GM12873 (cell line): Measurements from ENCODE around the gene TJAP1.

ENCODE experiments used
- TF ChIP-seq, protein P1 (sequence below): IDR thresholded peaks from 2 replicates; pipeline ENCODE4 v1.5.1; 2012; ENCODE audit warnings: low read depth, mild to moderate bottlenecking, moderate library complexity, low read length, control low read depth; ENCODE audit not compliant: insufficient read depth; ENCODE audit errors: missing control alignments

Gene TJAP1

DNA sequence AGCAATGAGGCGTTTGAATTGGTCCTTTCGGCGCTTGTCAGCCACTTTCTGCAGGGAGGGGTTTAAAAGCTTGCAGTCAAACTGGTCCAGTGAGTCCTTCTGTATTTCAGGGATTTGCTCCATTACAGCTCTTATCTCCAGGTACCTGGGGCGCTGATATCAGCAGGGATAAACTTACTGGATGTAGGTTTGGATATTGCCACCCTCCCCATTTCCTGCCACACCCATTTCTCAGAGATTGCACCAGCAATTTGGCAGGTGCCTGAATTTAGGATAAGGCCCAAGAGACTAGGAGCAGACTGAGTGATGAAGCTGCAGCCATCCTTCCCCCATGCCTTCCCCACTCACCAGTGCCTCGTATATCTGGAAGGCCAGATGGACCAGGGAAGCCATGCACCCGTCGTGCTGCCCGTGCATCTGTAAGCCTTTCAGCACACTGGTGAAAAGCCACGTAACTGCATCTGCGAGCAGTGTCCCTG, 47.2 kb downstream of the TJAP1 start:
- TF ChIP-seq, protein P1, sequence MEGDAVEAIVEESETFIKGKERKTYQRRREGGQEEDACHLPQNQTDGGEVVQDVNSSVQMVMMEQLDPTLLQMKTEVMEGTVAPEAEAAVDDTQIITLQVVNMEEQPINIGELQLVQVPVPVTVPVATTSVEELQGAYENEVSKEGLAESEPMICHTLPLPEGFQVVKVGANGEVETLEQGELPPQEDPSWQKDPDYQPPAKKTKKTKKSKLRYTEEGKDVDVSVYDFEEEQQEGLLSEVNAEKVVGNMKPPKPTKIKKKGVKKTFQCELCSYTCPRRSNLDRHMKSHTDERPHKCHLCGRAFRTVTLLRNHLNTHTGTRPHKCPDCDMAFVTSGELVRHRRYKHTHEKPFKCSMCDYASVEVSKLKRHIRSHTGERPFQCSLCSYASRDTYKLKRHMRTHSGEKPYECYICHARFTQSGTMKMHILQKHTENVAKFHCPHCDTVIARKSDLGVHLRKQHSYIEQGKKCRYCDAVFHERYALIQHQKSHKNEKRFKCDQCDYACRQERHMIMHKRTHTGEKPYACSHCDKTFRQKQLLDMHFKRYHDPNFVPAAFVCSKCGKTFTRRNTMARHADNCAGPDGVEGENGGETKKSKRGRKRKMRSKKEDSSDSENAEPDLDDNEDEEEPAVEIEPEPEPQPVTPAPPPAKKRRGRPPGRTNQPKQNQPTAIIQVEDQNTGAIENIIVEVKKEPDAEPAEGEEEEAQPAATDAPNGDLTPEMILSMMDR, result no peak

DNA sequence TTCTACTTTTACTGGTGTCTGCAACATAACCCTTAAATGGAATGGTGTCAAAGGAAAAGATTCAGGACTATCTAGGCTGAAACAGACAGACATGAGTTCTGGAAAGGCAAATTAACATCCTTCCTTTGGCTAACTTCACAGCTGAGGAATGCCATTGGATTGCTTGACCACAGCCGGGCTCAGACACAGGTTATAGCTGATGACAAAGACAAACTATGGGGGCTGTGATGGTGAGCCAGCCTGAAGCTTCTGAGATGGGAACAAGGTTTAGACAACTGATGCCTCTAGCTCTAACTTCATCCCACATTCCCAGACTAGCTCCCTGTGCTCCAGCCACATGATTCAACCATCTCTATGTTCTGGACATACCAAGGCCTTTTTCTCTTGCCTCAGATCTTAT, 54.8 kb downstream of the TJAP1 start:
- TF ChIP-seq, protein P1, result no peak

DNA sequence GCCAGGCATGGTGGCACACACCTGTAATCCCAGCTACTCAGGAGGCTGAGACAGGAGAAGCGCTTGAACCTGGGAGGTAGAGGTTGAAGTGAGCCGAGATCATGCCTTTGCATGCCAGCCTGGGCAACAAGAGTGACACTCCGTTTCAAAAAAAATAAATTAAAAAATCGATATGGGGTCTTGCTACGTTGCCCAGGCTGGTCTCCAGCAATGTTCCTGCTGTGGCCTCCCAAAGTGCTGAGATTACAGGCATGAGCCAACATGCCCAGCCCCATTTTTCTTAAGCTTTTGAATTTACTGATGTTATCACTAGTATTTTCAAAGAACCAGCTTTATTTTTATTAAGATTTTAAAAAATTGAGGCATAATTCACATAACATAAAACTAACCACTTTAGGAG, 63.1 kb downstream of the TJAP1 start:
- TF ChIP-seq, protein P1, result no peak

DNA sequence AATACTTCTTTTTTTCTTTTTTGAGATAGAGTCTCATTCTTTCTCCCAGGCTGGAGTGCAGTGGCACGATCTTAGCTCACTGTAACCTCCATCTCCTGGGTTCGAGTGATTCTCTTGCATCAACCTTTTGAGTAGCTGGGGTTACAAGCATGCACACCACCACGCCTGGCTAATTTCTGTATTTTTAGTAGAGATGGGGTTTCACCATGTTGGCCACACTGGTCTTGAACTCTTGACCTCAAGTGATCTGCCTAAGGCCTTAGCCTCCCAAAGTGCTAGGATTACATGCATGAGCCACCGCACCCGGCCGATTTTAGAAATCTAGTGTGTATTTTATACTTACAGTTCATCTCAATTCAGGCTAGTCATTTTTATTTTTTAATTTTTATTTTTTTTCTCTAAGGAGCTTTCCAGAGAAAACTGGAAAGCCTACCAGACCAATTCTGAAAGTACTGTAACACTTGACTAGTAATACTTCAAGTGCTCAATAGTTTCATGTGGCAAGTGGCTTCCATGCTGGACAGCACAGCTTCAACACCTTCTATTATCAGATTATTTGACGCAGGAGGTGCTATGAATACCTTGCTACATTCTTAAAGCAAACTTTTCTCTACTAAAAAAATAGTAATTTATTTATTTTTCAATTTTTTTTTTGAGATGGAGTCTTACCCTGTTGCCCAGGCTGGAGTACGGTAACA, 64.6 kb downstream of the TJAP1 start:
- TF ChIP-seq, protein P1, result no peak

DNA sequence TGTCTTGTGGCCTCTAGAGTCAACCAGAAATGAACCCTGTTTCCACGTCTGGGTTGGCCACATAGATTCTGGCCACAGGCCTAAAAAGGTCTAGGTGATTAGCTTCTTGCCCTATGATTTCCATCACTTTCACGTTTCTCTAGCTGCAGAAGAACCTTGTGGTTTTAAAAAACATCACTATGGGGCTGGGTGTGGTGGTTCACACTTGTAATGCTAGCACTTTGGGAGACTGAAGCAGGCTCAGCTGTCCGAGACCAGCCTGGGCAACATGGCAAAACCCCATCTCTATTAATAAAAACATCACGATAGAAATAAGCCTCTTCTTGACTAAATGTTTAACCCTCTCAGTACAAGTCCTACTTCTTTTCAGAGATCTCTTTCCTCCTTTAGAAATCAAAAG, 67.1 kb downstream of the TJAP1 start:
- TF ChIP-seq, protein P1, result no peak

DNA sequence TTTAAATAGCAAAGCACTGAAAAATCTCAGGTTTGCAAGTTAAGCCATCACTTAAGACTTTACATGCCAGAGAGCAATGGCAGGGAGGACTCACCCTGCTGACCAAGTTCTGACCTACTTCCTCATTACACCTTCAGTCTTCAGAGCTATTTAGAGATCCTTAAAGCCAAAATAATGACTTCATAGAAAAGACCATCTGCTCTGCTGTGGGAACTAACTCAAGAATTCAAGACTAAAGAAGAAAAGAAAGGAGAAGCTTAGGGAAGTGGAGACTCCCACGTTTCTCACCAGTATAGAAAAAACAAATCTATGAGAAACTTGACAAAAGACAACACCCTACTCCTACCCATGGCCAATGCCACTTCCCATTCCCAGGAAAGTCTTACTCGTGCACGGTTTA, 69.9 kb downstream of the TJAP1 start:
- TF ChIP-seq, protein P1, result no peak
